Brain microvascular endothelial cell (primary cell): ENCODE measurements around the gene AJUBA.
"Not testable (repeated sequence)": the region's sequence is repeated elsewhere in the genome, so short reads cannot be mapped to it uniquely, and the experiment has no call there.

Source experiments
- DNase-seq: peaks from one replicate; pipeline ENCODE4 v3.0.0-alpha.2; 2020
- H3K27ac ChIP-seq: fragments of 250-450 bp; sonication (Bioruptor Pico); 2 replicates; pipeline ENCODE4 v1.5.1; 2020; ENCODE audit warnings: mild to moderate bottlenecking, moderate library complexity
- H3K27me3 ChIP-seq: fragments of 250-450 bp; sonication (Bioruptor Pico); replicated peaks from 2 replicates; pipeline ENCODE4 v1.5.1; 2020; ENCODE audit warnings: mild to moderate bottlenecking
- H3K36me3 ChIP-seq: fragments of 250-450 bp; sonication (Bioruptor Pico); replicated peaks from 2 replicates; pipeline ENCODE4 v1.5.1; 2020; ENCODE audit warnings: mild to moderate bottlenecking
- H3K4me3 ChIP-seq: 2 replicates; pipeline ENCODE4 v1.5.1; 2011; ENCODE audit warnings: low read depth, mild to moderate bottlenecking, control low read depth, low read length, moderate library complexity
- in situ Hi-C: cut with HindIII; loops from 2 replicates; pipeline ENCODE4 v1.10.0; 2017; ENCODE audit warnings: low sequenced_read_pairs, low pct_ligation_motif_present
- TF ChIP-seq, protein P1 (sequence below): IDR thresholded peaks from 2 replicates; pipeline ENCODE4 v1.5.1; 2011; ENCODE audit warnings: low read depth, mild to moderate bottlenecking, moderate library complexity, low read length, control low read depth, inconsistent platforms; ENCODE audit errors: missing control alignments

Gene AJUBA

DNA sequence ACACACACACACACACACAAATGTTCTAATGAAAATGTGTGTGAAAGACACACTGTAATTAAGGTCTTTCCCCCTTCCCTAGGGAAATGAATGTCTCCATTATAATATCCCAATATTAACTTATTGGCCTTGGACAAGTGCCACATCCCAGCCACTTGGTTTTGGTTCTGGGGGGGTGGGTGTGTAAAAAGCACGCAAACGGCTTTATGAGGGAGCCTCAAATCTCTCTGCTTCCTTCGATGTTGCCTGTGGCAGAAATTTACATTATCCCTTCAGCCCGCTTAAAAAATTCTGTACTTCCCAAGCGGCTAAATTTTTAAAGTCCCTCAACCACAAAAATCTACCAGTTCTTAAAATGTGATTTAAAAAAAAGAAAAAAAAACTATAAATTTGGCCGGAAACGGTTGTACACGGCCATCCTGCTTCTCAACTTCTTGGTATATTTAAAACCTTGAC lies 27.2 kb upstream of the AJUBA start:
- peak overlapping the region; percentile 59 for H3K4me3 ChIP-seq
- in situ Hi-C loops = no loop called here

DNA sequence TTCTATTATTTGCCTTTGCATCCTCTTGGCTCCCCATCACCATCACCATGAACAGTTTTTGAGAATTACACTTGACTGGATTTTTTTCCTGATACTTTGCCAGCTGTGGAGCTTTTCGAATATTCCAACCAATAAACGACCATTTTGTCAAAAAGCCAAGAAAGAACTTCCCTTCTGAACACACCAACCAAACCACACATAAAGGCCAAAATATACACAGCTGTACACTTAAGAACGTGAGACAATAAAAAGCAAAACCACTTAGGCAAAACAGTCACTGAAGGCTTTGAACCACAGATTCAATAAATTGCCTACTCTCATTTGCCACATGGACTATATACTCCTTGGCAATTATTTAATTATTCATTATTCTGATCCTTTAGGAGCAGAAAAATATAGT lies 26.5 kb upstream of the AJUBA start:
- Histone ChIP-seq H3K36me3 (no peaks in the 10 kb centered on the region), H3K27ac (no peak overlapping the region), H3K4me3 (no peak overlapping the region), H3K27me3 (no peaks in the 10 kb centered on the region)
- no peak for DNase-seq
- TF ChIP-seq, protein P1, sequence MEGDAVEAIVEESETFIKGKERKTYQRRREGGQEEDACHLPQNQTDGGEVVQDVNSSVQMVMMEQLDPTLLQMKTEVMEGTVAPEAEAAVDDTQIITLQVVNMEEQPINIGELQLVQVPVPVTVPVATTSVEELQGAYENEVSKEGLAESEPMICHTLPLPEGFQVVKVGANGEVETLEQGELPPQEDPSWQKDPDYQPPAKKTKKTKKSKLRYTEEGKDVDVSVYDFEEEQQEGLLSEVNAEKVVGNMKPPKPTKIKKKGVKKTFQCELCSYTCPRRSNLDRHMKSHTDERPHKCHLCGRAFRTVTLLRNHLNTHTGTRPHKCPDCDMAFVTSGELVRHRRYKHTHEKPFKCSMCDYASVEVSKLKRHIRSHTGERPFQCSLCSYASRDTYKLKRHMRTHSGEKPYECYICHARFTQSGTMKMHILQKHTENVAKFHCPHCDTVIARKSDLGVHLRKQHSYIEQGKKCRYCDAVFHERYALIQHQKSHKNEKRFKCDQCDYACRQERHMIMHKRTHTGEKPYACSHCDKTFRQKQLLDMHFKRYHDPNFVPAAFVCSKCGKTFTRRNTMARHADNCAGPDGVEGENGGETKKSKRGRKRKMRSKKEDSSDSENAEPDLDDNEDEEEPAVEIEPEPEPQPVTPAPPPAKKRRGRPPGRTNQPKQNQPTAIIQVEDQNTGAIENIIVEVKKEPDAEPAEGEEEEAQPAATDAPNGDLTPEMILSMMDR = no peak
- in situ Hi-C loops = no loop called here

More for the DNA sequence above, 27.2 kb upstream of the AJUBA start:
- H3K27me3 ChIP-seq = no peaks in the 10 kb centered on the region
- peak overlapping the region; percentile 54 for H3K27ac ChIP-seq
- TF ChIP-seq, protein P1 = no peak
- no peak for DNase-seq
- H3K36me3 ChIP-seq = no peaks in the 10 kb centered on the region

DNA sequence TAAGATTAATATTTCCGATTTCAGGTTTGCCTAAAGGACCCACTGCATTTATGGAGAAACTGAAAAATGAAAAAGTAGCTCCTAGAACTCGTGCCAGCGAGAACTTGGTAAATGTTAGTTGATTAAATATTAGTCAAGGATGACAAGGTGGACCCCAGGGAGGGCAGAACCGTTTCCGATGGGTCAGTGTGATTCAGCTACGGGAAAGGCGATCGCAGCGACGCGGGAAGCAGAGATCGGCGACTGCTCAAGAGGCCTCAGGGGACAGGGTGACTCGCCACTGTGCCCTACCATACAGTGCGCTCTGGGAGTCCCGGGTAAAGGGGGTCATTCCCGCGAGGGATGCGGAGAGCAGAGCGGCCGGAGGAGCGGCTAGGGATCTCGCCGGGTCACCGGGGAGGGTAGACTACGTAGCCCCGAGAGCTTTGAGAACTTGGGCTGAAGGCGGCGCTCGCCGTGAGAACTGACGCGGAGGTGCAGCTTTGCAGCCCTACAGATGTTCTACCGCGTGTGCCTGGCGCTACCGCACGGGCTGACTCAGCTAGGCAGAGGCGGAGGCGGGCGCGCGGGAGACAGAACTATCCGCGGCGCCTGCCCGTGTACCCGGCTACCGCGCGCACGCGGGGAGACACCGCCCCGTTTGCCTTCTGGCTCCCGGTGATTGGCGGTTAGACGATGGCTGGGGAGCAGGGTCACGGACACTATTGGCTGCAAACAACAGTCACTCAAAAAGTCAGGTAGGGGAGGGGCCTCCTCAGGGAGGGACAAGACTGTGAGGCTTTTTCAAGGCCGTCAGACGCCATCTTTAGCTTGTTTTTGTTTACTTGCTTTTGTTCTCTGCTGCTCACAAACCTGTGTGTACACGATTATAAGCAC lies 24.4 kb upstream of the AJUBA start:
- H3K27me3 ChIP-seq = no peaks in the 10 kb centered on the region
- no peaks in the 10 kb centered on the region for H3K36me3 ChIP-seq
- peak; percentile 95 for DNase-seq
- in situ Hi-C loops = no loop called here
- peak overlapping the region; percentile 69 for H3K4me3 ChIP-seq
- TF ChIP-seq, protein P1 = peak; percentile 58
- H3K27ac ChIP-seq = peak overlapping the region; percentile 91

DNA sequence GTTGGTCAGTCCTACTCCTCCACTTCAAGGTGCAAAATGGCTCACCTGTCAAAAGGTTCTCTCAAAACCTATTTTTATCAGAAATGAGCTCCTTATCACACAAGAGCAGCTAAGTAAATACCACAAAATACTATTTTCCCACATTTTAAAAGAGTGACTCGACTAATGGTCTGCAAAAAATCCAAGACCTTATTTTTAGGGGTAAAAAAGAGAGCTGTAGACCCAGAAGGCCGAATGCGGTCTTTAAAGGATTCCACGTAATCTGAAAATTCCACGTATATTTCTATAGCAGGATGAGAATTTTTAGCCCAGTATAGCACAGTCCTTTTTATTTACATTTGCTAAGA lies 23.8 kb upstream of the AJUBA start:
- no peak for DNase-seq
- Histone ChIP-seq H3K27me3 (no peaks in the 10 kb centered on the region), H3K27ac (peak overlapping the region; percentile 91), H3K4me3 (peak overlapping the region; percentile 69), H3K36me3 (no peaks in the 10 kb centered on the region)
- TF ChIP-seq, protein P1 = no peak
- in situ Hi-C loops = no loop called here

DNA sequence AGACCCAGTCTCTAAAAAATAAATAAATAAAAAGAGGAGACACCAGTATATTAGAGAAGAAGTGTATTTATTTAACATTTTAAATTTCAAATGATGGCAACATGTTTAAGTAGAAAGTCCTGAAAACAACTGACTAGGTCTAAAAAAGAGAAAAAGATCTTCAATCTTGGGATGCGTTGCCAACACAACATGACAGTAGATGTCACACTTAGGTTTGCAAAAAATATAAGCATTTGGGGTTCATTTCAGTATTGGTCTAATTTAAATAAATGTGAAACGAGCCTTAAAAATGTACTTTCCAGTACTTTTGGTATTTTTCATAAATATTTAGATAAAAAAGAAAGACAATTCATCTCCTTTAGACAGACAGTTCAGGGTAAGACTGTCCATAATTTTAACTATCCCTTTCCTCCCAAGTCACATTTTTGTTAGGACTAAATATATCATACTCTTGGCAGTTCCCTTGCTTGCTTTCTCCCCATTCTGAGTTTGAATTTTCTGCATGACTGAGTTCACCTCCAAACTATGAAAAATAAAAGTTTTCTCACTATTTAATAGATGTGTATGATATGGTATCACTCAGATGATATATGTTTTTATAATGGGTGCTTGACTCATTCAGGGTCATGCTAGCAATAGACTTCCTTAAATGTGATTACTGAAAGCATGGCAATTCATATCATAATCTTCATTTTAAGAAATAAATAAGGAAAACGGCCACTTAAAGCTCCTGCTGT lies 23.3 kb upstream of the AJUBA start:
- Histone ChIP-seq H3K4me3 (no peak overlapping the region), H3K27ac (peak overlapping the region; percentile 91), H3K27me3 (no peaks in the 10 kb centered on the region), H3K36me3 (no peaks in the 10 kb centered on the region)
- peak; percentile 32 for DNase-seq
- TF ChIP-seq, protein P1 = no peak
- in situ Hi-C loops = no loop called here

DNA sequence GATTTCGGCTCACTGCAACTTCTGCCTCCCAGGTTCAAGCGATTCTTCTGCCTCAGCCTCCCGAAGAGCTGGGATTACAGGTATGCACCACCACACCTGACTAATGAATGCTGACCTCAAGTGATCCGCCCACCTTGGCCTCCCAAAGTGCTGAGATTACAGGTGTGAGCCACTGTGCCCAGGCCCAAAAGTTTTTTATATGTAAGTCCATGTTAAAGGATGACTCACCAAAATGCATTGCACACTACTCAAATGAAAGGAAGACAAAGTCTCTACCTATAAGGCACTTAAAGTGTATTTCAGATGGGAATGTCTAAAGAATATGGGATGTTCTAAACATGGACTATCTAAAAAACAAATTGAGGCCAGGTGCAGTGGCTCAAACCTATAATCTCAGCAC lies 21.9 kb upstream of the AJUBA start:
- H3K4me3 ChIP-seq, H3K36me3 ChIP-seq, DNase-seq, in situ Hi-C loops, H3K27me3 ChIP-seq, H3K27ac ChIP-seq: not testable (repeated sequence)
